Endothelial cell (in vitro differentiated cells): Measurements from ENCODE around the gene PLA2G4C. TPM values are rescaled to one million over a fixed set of nuclear protein-coding genes. Genes with fewer than 3 reads are reported as not detected.

Experiments
- DNase-seq: peaks from one replicate; pipeline ENCODE4 v3.0.0; 2021; ENCODE audit warnings: low spot score
- H3K27ac Mint-ChIP-seq: one replicate; pipeline ENCODE4 v1.8.0; 2021; ENCODE audit warnings: mixed read lengths, inconsistent platforms; ENCODE audit not compliant: unreplicated experiment
- H3K27me3 Mint-ChIP-seq: one replicate; pipeline ENCODE4 v1.8.0; 2021; ENCODE audit warnings: mild to moderate bottlenecking, moderate library complexity, mixed read lengths, inconsistent platforms; ENCODE audit not compliant: unreplicated experiment
- H3K36me3 Mint-ChIP-seq: one replicate; pipeline ENCODE4 v1.8.0; 2021; ENCODE audit warnings: mild to moderate bottlenecking, low read depth, mixed read lengths, inconsistent platforms; ENCODE audit not compliant: unreplicated experiment
- H3K4me1 Mint-ChIP-seq: one replicate; pipeline ENCODE4 v1.8.0; 2021; ENCODE audit warnings: mild to moderate bottlenecking, mixed read lengths, inconsistent platforms; ENCODE audit not compliant: unreplicated experiment
- H3K4me3 Mint-ChIP-seq: one replicate; pipeline ENCODE4 v1.8.0; 2021; ENCODE audit warnings: mild to moderate bottlenecking, mixed read lengths, inconsistent platforms; ENCODE audit not compliant: unreplicated experiment
- H3K9me3 Mint-ChIP-seq: one replicate; pipeline ENCODE4 v1.8.0; 2021; ENCODE audit warnings: mixed read lengths, inconsistent platforms; ENCODE audit not compliant: unreplicated experiment
- CTCF ChIP-seq: fragments of 200-600 bp; sonication (generic); IDR thresholded peaks from one replicate; pipeline ENCODE4 v1.5.0; 2021; ENCODE audit warnings: antibody characterized with exemption; ENCODE audit not compliant: unreplicated experiment
- total RNA-seq: library from RNA; stranded (reverse); fragmentation: NEBNext Ultra II Directional; extraction: Animal tissue kit (Norgen Biotek cat#: 25700); gene quantifications from one replicate; pipeline ENCODE4 v1.2.1, GENCODE V29; 2021; ENCODE audit not compliant: unreplicated experiment

PLA2G4C gene
- total RNA-seq, 1 donor from 2014 or later = 1.1 TPM

- no peak for TF ChIP-seq CTCF
- DNase-seq = no peak
- H3K9me3 Mint-ChIP-seq = peaks cover 4% of the 10 kb centered on the region
- no peaks in the 10 kb centered on the region for H3K27me3 Mint-ChIP-seq
- no peaks in the 10 kb centered on the region for H3K4me1 Mint-ChIP-seq
- peaks cover 4% of the 10 kb centered on the region for H3K36me3 Mint-ChIP-seq
- no peak overlapping the region for H3K27ac Mint-ChIP-seq
- no peak overlapping the region for H3K4me3 Mint-ChIP-seq
Observed at GRCh38 chr19:48053856-48054255, 56.8 kb downstream of the PLA2G4C start.

DNA sequence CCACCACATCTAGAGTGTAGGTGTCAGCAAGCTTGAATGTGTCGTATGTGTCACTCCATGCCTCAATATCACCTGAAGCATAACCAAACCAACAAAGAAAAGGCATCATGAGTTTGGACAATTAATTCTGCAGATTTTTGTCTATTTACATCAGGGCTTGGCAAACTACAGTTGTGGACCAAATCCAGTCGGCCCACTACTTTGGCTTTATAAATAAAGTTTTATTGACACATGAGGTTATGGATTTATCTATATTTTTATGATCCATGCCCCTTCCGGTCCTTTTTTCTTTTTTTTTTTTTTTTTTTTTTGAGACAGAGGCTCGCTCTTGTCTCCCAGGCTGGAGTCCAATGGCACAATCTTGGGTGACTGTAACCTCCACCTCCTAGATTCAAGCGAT is 57.5 kb downstream of the PLA2G4C start:
- no peak overlapping the region for H3K4me3 Mint-ChIP-seq
- no peak for DNase-seq
- no peaks in the 10 kb centered on the region for H3K27me3 Mint-ChIP-seq
- peaks cover 4% of the 10 kb centered on the region for H3K9me3 Mint-ChIP-seq
- H3K36me3 Mint-ChIP-seq = peaks cover 7% of the 10 kb centered on the region
- TF ChIP-seq CTCF = no peak
- H3K4me1 Mint-ChIP-seq = no peaks in the 10 kb centered on the region
- no peak overlapping the region for H3K27ac Mint-ChIP-seq

GRCh38 chr19:48051335-48052033 is 59.1 kb downstream of the PLA2G4C start:
- TF ChIP-seq CTCF = no peak
- no peak overlapping the region for H3K27ac Mint-ChIP-seq
- H3K4me1 Mint-ChIP-seq = no peaks in the 10 kb centered on the region
- H3K4me3 Mint-ChIP-seq = no peak overlapping the region
- DNase-seq = no peak
- peaks cover 3% of the 10 kb centered on the region for H3K27me3 Mint-ChIP-seq
- peaks cover 4% of the 10 kb centered on the region for H3K9me3 Mint-ChIP-seq
- peaks cover 7% of the 10 kb centered on the region for H3K36me3 Mint-ChIP-seq

GRCh38 chr19:48044561-48044960 is 66.1 kb downstream of the PLA2G4C start:
- DNase-seq = no peak
- Mint-ChIP-seq H3K4me1 (peaks cover 7% of the 10 kb centered on the region), H3K27ac (no peak overlapping the region), H3K27me3 (peaks cover 3% of the 10 kb centered on the region), H3K36me3 (peaks cover 11% of the 10 kb centered on the region), H3K4me3 (no peak overlapping the region), H3K9me3 (peaks cover 4% of the 10 kb centered on the region)
- TF ChIP-seq CTCF = no peak

DNA sequence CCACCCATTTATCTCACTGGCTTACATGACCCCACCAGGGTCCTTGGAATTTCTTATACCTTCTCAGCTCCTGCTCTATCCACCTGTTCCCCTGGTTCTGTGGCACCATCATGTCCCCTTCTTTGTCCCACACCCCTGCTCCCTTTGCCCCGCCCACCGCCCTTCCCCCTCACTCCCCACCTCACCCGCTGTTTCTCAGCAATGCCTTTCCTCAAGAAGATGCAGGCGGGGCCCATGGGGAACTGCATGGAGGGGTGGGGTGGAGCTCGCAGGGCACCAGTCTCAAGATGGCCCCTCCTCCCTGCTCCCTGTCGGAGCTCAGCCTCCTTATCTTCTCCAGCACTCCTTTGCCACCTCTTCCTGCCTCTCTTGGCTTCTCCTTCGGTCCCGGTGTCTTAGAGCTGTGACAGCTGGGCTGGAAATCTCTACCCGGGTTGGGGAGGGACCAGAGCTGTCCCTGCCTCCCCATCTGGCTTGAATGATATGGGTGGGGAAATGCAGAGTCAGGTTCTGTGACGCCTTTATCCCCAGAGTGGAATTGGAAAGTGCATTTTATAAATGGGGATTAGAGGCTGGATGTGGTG is 66.8 kb downstream of the PLA2G4C start, which contains the start of gene CABP5:
Gene CABP5, minus strand, starts transcription at position 405 of the 584 bp plus-strand sequence. Its CDS starts 157 bp downstream, at position 248.
- peaks cover 6% of the 10 kb centered on the region for H3K36me3 Mint-ChIP-seq
- TF ChIP-seq CTCF = no peak
- no peak for DNase-seq
- peaks cover 3% of the 10 kb centered on the region for H3K27me3 Mint-ChIP-seq
- H3K4me3 Mint-ChIP-seq = no peak within 1 kb of the TSS
- peaks cover 4% of the 10 kb centered on the region for H3K9me3 Mint-ChIP-seq
- no peak within 1 kb of the TSS for H3K27ac Mint-ChIP-seq
- H3K4me1 Mint-ChIP-seq = peaks cover 7% of the 10 kb centered on the region
